Kidney epithelial cell (primary cell): ENCODE data around the gene NPHP1. TPM values are rescaled to one million over a fixed set of nuclear protein-coding genes. Genes with fewer than 3 reads are reported as not detected.
A peak's percentile ranks its signal among the peaks of the same experiment; 100 is the strongest.
"Not testable (repeated sequence)": the region's sequence is repeated elsewhere in the genome, so short reads cannot be mapped to it uniquely, and the experiment has no call there.

Experiments used
- DNase-seq: peaks from one replicate; pipeline ENCODE4 v3.0.0-alpha.2; 2010; ENCODE audit warnings: low read depth
- H3K27me3 ChIP-seq: 2 replicates; pipeline ENCODE4 v1.6.0; 2011; ENCODE audit warnings: low read length; ENCODE audit not compliant: control insufficient read depth, insufficient read depth
- H3K36me3 ChIP-seq: 2 replicates; pipeline ENCODE4 v1.5.1; 2011; ENCODE audit warnings: low read length; ENCODE audit not compliant: control insufficient read depth, insufficient read depth
- H3K4me3 ChIP-seq: 2 replicates; pipeline ENCODE4 v1.5.1; 2011; ENCODE audit warnings: low read depth, mild to moderate bottlenecking, control low read depth, low read length
- CTCF ChIP-seq: IDR thresholded peaks from 2 replicates; pipeline ENCODE4 v1.5.1; 2011; ENCODE audit warnings: mild to moderate bottlenecking, moderate library complexity, low read length, control low read depth, inconsistent platforms; ENCODE audit not compliant: insufficient read depth, poor library complexity, severe bottlenecking
- total RNA-seq: library from RNA; depleted of rRNA; stranded (reverse); fragments of >200 nt; gene quantifications from 2 replicates; pipeline ENCODE4 v1.2.3, GENCODE V29; 2015

Gene NPHP1
- total RNA-seq, 1 donor from 2014 or later: 2.5 TPM

DNA sequence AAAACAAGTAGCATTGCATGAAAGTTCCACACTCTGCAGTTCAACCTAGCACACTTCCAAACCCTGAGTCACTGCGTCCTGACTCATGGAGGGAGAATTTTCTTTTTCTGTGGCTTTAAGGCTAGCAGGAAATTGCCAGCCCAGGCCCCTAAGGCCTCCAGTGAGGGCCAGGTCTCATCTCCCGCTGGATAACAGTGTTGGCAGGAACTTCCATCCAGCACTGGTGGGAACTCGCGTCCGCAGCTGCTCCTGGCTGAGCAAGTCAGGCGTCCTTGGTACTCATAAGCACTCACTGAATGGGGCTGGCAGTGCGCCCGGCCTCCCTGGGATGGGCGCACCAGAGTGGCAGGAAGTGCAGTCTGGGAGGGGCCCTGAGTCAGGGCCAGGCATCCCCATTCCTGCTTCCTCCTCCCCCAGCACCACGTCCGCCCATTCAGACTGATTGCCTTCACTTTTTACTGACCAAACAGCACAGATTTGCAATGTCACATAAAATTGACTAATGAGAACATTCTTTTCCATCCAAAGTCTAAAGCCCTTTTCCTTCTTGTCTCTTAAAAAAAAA lies 103.5 kb downstream of the NPHP1 start:
- Histone ChIP-seq H3K36me3 (no peaks in the 10 kb centered on the region), H3K4me3 (no peak overlapping the region)
- no peak for TF ChIP-seq CTCF

DNA sequence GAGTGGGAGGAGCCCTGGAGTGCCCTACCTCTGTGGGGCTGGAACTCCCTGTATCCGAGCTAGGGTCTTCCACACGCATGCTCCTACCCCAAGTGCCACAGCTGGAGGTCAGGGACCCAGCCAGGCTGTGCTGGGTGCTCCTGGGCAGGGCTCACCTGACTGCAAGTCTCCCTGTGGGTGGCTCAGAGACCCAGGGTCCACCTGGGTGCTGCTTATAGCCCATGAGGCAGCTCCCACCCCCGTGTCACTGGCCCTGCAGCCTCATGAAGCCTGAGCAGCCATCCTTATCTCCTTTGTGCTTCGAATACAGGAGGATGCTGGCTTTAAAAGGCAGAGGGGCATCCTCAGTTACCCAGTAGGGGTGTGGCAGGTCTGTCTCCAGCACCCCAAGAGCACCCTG lies 103.9 kb downstream of the NPHP1 start:
- not testable (repeated sequence) for DNase-seq, H3K27me3 ChIP-seq, H3K4me3 ChIP-seq, H3K36me3 ChIP-seq

More for the DNA sequence above, 103.5 kb downstream of the NPHP1 start:
- H3K27me3 ChIP-seq: no peaks in the 10 kb centered on the region
- peak; percentile 99 for DNase-seq

DNA sequence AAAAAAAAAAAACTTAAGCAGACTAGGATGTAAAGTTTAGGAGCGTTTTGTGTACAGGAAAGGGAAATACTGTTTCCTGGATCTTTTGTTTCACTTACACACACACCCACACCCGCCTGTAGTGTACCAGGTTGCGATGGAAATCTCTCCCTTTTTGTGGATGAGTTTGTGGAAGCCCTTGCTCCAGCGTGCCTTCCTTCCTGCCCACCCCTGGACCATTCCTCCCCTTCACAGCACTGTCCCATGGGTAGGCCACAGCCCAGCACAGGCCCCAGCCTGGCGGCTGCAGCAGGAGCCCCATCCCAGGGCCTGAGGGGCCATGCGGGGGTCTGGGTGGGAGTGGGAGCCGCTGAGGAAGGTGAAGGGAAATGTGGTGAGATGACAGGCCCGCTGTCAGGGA lies 104.3 kb downstream of the NPHP1 start:
- DNase-seq: no peak
- Histone ChIP-seq H3K4me3 (no peak overlapping the region), H3K27me3 (no peaks in the 10 kb centered on the region), H3K36me3 (no peaks in the 10 kb centered on the region)
- no peak for TF ChIP-seq CTCF

DNA sequence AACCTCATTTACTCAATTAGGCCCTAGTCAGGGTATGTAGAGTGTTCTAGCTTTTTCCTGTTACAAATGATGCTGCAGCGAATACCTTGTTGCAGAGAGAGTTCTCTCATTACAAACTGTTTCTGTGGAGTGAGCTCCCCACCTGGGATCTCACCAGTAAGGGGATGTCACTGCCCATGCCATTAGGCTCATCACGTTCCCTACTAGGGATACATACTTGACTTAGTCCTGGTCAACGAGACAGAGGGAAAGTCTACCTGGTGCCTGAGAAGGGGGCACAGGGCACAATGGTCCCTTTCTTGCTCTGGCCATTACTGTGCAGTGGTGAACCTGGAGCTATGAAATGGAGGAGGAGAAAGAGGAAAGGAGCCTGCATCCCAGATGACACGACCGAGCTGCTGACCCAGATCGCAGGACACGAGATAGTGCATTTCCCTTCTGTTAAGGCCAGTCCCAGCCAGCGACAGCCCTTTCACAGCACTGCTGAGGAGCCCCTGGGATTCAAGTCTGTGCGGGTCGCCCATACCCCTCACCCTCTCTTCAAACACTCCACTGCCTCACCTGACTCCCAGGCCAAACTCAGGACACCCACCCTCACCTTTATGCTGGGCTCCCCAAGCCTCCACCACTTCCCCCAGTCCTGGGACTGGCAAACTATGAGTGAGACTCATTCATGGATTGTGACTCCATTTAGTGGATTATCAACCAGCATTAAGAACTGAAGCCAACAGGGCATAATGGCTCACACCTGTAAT lies 105.2 kb downstream of the NPHP1 start:
- no peak overlapping the region for H3K4me3 ChIP-seq
- DNase-seq: no peak
- no peak for TF ChIP-seq CTCF
- no peaks in the 10 kb centered on the region for H3K27me3 ChIP-seq
- no peaks in the 10 kb centered on the region for H3K36me3 ChIP-seq

GRCh38 chr2:110099038-110099425 lies 105.8 kb downstream of the NPHP1 start:
- H3K4me3 ChIP-seq: no peak overlapping the region
- H3K27me3 ChIP-seq: no peaks in the 10 kb centered on the region
- DNase-seq: no peak
- H3K36me3 ChIP-seq: no peaks in the 10 kb centered on the region
- TF ChIP-seq CTCF: no peak

- no peak overlapping the region for H3K4me3 ChIP-seq
- TF ChIP-seq CTCF: no peak
- H3K27me3 ChIP-seq: no peaks in the 10 kb centered on the region
- no peaks in the 10 kb centered on the region for H3K36me3 ChIP-seq
- no peak for DNase-seq
These were observed 107.2 kb downstream of the NPHP1 start for GRCh38 chr2:110097506-110098220.
